ENCODE data around the gene PIM2. TPM values are rescaled to one million over a fixed set of nuclear protein-coding genes. Genes with fewer than 3 reads are reported as not detected.
"Not testable (repeated sequence)": the region's sequence is repeated elsewhere in the genome, so short reads cannot be mapped to it uniquely, and the experiment has no call there.

The PIM2 gene
- polyA plus RNA-seq, 1 donor, result 2.1 TPM

DNA sequence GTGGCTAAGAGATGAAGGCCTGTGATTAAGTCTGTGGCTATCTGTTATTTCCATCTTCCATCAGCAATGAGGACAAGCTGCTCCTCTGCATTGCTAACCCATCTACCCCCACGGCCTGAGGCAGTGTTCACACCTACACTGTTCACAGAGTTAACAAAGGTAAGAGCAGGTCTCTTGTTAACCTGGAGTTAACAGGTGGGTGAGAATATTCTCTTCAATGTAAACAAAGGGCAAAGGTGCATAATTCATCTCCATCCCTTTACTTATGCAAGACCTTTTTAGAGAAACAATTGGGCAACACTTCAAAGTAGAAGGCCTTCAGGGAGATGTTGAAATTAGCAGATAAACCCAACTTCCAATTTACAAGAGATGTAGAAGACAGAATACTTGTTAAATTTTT lies 10.2 kb downstream of the PIM2 start:
- DNase-seq (ENCODE audit: low read depth), result no peak

DNA sequence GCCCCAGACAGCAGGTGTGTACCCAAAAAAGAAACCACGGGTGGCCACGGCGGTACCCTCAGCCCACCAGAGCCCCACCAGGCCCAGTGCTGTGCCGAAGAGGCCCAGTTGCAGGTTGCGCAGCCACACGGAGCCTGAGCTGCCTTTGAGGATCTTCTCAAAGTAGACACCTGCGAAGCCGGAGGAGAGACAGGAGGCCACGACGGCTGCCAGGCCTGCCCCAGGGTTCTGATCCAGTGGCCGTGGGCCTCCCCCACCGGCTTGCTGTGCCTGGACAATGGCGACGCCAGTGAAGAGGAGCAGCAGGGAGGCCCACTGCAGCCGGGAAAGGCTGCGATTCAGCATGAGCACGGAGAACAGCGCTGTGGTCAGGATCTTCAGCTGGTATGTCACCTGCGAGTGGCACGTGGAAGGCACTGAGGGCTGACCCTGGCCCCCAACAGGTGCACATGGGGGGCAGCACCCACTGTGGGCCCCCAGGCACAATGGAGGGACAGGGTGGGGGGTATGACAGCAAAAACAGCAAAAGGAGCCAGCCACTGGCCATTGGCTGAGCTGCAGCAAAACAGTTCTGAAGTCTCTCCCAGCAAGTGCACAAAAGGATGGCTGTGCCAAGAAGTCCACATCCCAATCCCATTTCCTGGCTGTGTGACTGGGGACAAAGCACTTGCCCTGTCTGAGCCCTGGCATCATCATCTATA lies 13.6 kb downstream of the PIM2 start:
- no peak for DNase-seq (ENCODE audit: low read depth)

DNA sequence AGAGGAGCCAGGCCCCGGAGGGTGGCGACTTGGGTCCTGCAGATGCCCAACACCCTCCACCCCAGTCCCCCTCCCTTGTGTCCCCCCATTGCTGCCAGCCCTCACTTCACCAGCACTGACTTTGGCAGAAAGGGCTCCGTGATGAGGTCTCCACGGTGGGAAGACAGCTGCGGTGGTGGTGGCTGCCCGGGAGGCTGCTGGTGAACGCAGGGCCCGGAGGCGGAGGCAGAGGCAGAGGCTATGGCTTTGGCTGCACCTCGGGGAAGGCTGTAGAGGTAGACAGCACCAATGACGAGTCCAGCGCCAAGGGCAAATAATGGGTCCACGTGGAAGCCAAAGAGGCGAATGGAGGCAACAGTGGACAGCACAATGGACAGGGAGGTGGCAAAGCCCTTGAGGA lies 14.2 kb downstream of the PIM2 start:
- no peak for DNase-seq (ENCODE audit: low read depth)

DNA sequence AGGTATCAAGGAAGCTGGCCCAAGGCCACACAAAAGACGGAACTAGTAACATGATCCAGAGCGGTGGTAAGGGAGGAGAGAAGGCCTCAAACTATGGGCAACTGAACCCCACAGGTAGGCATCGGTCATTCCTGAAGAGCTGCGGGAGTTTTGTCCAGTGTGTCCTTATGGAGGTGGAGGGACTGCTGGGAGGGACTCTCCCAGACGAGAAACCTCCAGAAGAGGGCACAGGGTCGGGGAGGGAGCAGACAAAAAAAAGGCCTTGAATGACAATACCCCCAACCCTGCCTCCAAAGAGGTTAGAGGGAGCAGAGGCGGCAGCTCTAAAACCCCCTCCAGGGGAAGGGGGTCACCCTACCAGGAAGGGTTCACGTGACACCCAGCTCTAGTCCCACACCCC lies 14.6 kb downstream of the PIM2 start:
- DNase-seq (ENCODE audit: low read depth), result no peak

DNA sequence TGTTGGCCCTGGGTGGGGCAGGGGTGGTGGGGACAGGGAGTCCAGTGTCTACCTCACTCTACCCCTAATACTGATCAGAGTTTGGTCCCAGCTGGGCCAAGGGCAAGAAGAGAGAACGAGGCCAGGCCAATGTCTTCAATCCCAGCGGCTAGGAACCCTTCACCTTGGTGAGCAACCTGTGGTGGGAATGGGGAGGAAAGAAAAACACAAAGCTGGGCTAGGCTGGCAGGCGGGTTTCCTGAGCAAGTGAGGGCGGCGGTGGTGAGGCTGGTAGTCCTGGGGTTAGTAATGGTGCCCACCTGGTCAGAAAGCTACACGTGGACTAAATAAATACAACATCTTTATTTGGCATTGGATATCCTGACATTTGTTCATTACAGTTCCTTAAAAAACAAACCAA lies 15.5 kb downstream of the PIM2 start:
- no peak for DNase-seq (ENCODE audit: low read depth)

DNA sequence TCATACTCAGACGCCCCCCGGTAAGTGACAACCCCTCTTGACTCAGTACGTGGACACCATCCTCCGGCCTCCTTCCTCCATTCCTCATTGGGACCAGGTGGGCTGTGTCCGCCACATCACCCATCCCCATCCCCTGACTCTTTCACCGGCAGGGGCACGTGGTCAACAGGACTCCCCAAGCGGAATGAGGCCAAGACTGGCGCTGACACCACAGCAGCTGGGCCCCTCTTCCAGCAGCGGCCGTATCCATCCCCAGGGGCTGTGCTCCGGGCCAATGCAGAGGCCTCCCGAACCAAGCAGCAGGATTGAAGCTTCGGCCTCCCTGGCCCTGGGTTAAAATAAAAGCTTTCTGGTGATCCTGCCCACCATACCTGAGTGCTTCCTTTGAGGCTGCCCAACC lies 16.0 kb downstream of the PIM2 start:
- no peak for DNase-seq (ENCODE audit: low read depth)

DNA sequence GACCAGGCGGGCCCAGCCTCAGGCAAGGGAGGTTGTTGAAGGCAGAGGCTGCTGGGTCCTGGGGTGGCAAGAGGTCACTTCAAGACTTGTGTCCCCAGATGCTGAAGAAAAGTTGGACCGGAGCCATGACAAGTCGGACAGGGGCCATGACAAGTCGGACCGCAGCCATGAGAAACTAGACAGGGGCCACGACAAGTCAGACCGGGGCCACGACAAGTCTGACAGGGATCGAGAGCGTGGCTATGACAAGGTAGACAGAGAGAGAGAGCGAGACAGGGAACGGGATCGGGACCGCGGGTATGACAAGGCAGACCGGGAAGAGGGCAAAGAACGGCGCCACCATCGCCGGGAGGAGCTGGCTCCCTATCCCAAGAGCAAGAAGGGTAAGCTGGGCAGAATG lies 16.7 kb downstream of the PIM2 start:
- no peak for DNase-seq (ENCODE audit: low read depth)

DNA sequence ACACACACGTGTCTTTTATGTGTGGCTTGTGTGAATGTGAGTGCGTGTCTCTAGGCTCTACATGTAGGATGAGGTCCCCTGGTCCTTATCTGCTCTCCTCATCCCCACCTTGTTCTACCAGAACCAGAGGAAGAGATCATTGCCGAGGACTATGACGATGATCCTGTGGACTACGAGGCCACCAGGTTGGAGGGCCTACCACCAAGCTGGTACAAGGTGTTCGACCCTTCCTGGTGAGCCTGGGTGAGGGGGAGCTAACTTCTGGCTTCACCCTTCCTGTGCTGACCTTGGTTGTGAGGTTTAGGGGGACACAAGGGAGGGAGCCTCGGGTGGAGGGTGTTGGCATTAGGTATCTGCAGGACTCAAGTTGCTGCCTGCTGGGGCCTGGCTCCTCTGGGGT lies 17.8 kb downstream of the PIM2 start:
- no peak for DNase-seq (ENCODE audit: low read depth)

DNA sequence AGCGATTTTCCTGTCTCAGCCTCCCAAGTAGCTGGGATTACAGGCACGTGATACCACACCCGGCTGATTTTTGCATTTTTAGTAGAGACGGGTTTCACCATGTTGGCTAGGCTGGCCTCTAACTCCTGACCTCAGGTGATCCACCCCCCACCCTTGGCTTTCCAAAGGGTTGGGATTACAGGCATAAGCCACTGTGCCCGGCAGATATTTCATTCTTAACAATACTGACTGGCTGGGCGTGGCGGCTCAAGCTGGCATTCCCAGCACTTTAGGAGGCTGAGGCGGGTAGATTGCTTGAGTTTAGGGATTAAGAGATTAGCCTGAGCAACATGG lies 19.8 kb downstream of the PIM2 start:
- no peak for DNase-seq (ENCODE audit: low read depth)

DNA sequence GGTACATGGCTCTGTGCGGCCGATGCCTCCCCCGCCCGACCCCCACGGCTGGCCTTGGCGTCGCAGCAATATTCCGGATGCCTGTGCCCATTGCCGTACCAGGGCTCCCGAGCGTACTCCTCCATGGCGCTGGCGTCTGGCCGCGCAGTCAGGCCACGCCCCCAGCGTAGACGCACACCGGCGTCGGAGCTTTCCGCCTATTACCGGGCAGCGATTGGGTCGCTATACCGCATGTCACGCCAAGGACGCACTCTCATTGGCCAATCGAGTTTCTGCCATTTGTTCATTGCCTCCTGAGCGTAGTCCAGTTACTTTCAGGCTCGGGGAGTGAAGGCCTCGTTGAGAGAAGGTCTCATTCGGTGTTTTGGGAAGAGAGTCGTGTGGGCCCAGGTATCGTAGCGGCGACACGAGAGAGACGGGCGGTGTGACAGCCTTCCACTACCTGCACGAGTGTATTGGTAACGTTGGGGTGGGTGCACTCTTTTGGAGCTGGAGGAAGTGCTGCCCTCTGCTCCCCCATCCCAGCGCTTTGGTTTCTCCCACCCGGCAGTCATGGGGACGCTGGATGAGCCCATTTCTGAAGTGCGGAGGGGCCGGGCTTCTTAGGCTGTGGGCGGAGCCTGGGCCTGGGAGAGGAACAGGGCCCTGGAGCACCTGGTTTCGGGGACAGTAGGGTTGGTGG lies 21.1 kb downstream of the PIM2 start, which contains the start of the genes PQBP1 and TIMM17B:
TSS of gene PQBP1 (plus strand) at position 306 of the 682 bp plus-strand sequence. CDS start 580 bp downstream, outside the sequence.
TSS of gene TIMM17B (minus strand) at position 144 of the 682 bp plus-strand sequence. CDS start at position 125, 19 bp downstream.
- DNase-seq (ENCODE audit: low read depth), result peak; percentile 91

DNA sequence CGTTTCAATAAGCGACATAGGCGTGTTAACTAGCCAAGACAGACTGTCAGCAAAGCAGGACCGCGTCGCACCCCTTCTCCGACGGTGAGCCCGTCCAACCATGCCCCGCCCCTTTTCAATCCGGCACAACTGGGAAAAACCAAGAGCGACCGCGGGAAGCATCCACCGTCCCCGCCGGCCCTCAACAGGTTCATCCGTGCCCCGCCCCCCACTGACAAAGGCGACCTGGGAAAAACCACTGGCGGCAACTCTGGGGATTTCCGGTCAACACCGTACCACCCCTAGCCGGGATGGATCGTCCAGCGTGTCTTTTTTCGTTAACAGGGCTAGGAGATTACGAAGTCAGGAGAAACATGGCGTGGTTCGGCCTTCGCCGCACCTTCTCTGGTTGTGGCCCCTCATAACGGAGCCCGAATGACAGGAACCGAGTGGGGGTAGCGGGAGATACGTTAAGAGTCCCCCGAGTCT lies 21.6 kb downstream of the PIM2 start:
- DNase-seq (ENCODE audit: low read depth), result no peak

DNA sequence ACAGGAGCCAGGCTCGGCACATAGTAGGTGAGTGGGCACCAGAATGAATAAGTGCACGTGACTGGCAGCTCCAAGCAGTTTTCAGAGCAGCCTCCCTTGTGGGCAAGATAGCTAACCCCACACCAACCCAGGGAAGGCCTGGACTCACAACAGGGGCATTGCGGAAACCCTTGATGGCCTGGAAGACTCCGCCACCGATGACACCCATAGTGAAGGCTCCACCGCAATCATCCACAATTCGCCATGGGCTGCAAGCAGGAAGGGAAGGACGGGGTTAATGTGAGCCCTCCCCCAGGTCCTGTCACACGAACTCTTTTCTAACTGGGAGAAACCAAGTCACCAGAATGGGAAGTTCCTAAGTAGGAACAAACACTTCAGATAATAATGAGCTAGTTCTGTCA lies 22.2 kb downstream of the PIM2 start:
- DNase-seq (ENCODE audit: low read depth), result no peak

DNA sequence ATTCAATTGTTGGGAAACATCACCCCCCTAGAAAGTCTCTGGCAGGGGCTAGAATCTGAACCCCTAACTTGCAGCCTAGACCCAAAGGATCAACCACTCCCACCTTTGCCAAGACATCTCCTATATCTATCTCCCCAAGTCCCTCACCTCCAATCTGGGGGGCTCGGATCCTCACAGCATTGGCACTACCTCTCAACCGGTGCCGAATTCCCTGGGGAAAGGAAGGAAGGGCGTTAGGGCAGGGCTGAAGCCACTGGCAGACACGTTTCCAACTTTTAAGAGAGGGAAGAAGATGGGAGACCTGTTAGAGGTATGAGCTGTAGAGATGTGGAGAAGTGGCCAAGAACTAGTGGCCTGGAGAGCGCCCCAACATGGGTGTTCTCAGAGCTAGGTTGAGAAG lies 23.9 kb downstream of the PIM2 start:
- DNase-seq (ENCODE audit: low read depth), result no peak

DNA sequence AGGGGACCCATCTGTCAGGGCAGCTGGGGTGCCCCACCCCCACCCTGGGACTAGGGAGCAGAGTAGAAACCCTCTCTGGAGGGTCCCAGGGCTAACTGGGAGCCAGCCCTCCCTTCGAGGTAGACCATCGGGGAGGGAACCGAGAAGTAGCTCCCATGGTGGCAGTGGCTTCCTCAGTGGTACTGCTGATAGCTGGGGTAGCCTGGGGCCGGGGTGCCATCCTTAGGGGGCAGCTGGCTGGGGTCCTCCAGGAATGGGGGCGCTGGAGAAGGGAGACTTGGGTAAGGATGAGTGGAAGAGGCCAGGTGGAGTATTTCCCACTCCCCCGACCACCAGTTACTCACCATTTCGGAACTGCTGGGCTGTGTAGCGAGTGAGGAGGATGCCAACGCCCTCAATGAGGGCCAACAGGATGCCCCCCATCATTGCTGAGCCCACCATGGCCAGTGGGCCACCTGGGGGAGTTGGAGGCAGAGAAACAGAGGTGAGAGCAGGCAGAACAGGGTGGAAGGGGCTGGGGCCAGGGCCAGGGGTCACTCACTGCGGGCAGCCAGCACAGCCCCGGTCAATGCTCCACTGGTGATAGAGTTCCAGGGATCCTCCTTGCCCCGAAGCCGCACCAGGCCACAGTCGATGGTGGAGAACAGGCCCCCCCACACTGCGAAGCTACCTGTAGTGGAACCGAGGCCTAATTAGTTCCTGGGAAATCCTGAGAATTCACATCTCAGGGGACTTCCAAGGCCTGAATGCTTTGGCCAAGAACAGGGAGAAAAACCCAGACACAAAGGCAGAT lies 25.1 kb downstream of the PIM2 start:
- no peak for DNase-seq (ENCODE audit: low read depth)

DNA sequence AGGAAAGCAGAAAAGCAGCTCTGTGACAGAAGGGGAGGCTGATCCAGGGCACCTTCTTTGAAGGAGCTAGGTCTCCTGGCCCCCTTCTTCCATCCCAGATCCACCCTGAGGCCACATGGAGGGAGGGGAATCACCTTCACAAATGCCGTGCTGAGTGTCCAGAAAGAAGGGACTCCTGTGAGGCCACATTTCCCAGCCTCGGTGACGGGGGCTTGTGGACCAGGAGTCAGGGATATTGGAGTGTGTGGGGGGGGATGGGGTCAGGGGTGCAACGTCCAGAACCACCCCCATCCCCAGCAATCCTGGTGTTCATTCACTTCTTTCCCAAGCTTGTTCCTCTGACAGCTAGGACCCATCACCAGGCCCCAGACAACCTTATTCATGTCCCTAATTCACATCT lies 25.9 kb downstream of the PIM2 start:
- DNase-seq (ENCODE audit: low read depth), result no peak

DNA sequence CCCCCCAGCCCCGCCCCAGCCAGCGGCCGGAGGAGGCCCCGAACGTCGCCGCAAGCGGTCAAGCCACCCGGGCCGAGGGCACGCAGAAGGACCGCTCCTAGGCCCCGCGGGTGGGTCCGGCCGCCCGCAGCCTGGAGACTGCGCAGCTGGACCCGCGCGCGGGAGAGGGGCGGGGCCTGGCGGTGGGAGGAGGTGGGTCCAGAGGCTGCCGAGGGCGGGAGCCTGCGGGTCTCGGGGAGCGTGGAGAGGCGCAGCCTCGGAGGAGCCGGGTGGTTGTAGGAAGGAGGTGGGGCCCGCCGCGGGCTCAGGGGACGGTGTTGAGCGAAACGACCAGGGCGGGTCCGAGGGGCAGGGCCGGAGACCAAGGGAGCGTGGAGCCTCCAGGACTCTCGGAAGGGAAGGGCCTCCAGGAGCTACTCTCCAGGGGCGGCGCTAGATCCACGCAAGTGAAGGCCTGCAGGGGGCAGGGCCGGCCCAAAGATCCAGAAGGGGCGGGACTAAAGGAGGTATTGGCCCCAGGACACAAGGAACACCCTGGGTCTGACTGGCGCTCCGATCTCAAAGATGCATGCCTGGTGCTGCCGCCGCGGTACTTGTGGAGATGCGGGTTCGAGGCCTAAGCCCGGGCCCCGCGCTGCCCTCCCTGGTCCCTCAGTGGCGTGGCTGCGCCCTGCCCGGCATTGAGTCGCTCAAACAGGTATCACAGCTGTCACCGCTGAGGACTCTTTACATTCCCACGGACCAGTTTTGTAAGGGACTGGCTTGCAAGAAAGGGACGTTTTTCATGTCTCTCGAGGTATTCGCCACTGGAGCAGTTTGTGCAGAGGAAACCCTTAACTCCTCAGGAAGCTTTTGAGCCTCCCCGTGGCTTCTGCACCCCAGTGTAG lies 27.2 kb downstream of the PIM2 start:
- no peak for DNase-seq (ENCODE audit: low read depth)

DNA sequence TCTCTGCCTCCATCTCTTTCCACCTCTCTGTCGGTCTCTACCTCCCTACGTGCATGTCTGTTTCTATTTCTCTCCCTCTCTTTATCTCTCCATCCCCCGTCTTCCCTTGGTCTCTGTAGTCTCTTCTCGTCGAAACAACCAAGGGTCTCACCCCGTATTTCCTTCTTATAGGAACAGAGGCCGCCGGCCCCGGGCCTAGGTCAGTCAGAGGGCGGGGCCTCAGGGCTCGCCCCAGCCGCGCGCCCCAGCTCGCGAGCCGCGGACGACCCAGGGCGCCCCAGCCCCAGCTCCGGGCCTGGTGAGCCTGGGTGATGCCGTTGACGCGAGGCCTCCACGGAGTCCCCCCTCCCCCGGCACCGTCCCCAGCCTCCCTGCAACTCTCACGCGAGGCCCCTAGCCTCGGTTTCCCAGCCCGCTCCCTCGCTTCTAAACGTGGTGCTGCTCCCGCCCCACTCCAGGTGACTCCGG lies 27.9 kb downstream of the PIM2 start:
- no peak for DNase-seq (ENCODE audit: low read depth)

DNA sequence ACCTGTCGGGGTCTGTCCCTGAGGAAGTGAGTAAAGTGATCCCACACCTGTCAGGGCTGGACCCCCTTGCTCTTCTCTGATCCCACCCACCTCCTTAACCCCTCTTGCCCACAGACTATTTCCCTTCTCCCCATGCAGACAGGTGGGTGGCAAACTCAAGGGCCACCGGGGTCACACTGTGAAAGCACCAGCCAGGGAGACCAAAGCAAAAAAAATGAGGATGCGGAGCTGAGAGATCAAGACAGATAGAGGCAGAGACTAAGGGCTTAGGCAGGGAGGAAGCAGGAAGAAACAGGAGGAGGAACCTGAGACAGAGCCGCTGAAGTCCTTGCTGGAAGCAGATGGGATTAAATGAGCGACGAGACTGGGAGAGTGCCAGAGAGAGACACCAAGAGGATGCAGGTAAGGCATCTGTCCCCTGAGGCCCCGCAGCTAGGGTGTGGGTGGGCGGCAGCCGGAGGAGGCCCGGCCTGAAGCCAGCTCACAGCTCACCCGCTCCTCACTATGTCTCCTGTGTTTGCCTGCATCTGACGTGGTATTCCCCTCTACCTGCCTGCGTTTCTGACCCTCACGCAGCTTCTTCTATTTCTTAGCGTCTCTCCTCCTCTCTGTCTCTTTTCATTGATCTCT lies 28.4 kb downstream of the PIM2 start:
- no peak for DNase-seq (ENCODE audit: low read depth)

DNA sequence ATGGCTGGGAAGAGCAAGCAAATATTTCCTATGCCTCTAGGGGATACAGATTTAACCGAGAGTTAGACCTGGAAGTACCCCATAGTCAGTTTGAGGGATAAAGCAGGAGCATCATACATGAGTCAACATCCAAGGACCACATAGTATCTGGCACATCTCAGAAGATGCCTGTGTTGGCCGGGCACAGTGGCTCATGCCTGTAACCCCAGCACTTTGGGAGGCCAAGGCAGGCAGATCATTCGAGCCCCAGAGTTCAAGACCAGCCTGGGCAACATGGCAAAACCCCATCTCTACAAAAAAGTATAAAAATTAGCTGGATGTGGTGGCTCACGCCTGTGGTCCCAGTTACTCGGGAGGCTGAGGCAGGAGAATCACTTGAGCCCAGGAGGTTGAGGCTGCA lies 32.2 kb downstream of the PIM2 start:
- DNase-seq (ENCODE audit: low read depth), result not testable (repeated sequence)

DNA sequence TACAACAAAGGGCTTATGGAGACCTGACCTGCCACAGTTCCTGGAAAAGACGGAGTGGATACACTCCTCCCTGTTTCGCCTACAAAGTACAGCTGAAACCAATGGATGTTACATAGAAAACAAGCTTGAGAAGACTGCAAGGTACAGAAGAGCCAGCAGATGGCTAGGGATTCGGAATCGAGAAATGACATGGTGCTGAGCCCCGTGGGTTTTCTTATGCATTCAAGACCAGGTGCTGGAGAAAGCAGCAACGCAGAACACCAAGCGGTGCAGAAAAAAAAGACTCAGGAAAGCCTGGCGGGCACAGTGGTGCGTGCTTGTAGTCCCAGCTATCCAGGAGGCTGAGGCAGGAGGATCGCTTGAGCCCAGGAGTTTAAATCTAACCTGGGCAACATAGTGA lies 35.1 kb downstream of the PIM2 start:
- no peak for DNase-seq (ENCODE audit: low read depth)

DNA sequence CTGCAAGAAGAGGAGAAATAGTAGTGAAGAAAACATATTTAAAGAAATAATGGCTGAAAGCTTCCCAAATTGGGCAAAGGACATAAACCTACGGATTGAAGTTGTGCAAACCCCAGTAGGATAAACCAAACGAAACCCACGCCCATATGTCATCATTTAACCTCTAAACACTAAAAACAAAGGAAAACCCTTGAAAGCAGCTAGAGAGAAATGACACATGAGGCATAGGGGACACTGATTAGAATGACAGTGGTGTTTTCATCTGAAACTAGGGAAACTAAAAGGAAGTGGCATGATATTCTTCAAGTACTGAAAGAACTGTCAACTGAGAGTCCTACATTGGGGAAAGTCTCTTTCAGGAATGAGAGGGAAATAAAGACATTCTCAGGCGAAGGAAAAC lies 41.9 kb downstream of the PIM2 start:
- DNase-seq (ENCODE audit: low read depth), result not testable (repeated sequence)
